Esophagus squamous epithelium (tissue), 5 donors: ENCODE measurements around the gene MCC. TPM values are rescaled to one million over a fixed set of nuclear protein-coding genes. Genes with fewer than 3 reads are reported as not detected.
"Not testable (repeated sequence)": the region's sequence is repeated elsewhere in the genome, so short reads cannot be mapped to it uniquely, and the experiment has no call there.

Experiments
- DNase-seq: peaks from one replicate; lab custom pipeline; 2025; lab: John Stamatoyannopoulos, UW
- H3K27ac ChIP-seq, 4 donors: fragments of 200-600 bp; sonication (generic); one replicate each; pipeline ENCODE4 v1.5.1; 2016 to 2019; ENCODE audit warnings: mild to moderate bottlenecking in 1 of 4
- H3K27me3 ChIP-seq, 4 donors: fragments of 200-600 bp; sonication (generic); 1 replicate in 3 of 4; 2 replicates in 1 of 4; pipeline versions ENCODE4 v1.5.1 to v1.6.0; 2017 to 2021; ENCODE audit warnings: antibody characterized with exemption in 1 of 4
- H3K36me3 ChIP-seq, 3 donors: fragments of 200-600 bp; sonication (generic); one replicate each; pipeline ENCODE4 v1.5.1; 2016 to 2019
- H3K4me1 ChIP-seq, 3 donors: fragments of 200-600 bp; sonication (generic); one replicate each; pipeline ENCODE4 v1.5.1; 2017 to 2019
- H3K4me3 ChIP-seq, 4 donors: fragments of 200-600 bp; sonication (generic); 1 replicate in 3 of 4; 2 replicates in 1 of 4; pipeline ENCODE4 v1.5.1; 2016 to 2019; ENCODE audit warnings: mild to moderate bottlenecking in 2 of 4, moderate library complexity in 1 of 4
- H3K9me3 ChIP-seq, 3 donors: fragments of 200-600 bp; sonication (generic); one replicate each; pipeline ENCODE4 v1.5.1; 2016 to 2019
- CTCF ChIP-seq, 6 experiments: fragments of 450-650 bp in 4 of 6; fragments of 200-600 bp in 2 of 6; sonication (generic) in 2 of 6; IDR thresholded peaks; one replicate each; pipeline ENCODE4 v1.5.1; 2016 to 2019; ENCODE audit warnings: antibody characterized with exemption in 6 of 6, mild to moderate bottlenecking in 4 of 6, moderate library complexity in 4 of 6
- POLR2A ChIP-seq, 4 donors: fragments of 450-650 bp; IDR thresholded peaks; one replicate each; pipeline ENCODE4 v1.6.1; 2017; ENCODE audit warnings: antibody characterized with exemption in 4 of 4, mild to moderate bottlenecking in 4 of 4, moderate library complexity in 3 of 4
- WGBS, 2 donors: methylation state at CpG; one replicate each; pipeline ENCODE4 v1.1.5; 2018; 5-methylcytosine and 5-hydroxymethylcytosine counted together
- intact Hi-C: fragments of 100-400 bp; cut with DNase I; formaldehyde crosslinking; loops from one replicate; pipeline ENCODE4 v1.15.0; 2022
- total RNA-seq, 4 donors: library from RNA; depleted of rRNA; stranded (reverse); fragments of >200 nt; gene quantifications; one replicate each; pipeline ENCODE4 v1.1.0, GENCODE V29; 2016
- donor health status: DM: yes; HTN: yes; CAD: no.

MCC gene
- total RNA-seq, 4 donors from 2014 or later: 41.6 to 45.4 (median 43.4) TPM

DNA sequence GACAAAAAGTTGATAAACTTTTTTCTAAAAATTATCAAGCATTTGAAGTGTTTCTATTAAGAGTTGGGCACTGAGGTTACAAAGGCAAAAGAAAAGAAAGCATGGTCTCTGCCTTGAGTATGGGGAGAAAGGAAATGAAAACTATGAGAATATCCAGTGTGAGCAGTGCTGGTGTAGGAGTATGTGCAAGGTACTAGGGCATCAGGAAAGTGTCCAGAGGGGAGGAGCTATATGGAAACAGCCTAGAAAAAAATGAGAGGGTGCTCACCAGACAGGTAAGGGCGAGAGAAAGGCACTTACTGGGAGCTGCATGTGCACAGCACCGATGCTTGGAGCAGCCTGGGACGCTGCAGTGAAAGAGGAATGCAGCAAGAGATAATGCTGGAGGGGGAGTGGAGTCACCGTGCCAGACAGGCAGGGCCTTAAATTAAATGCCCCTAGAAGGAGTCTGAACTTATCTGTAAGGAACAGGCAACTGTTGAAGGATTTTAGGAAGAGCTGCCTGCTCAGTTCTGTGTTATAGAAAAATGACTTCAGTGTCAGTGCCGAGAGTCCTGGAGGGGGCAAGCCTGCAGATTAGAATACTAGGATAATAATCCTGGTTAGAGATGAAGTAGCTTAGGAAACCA lies 14.0 kb downstream of the MCC start:
- Histone ChIP-seq H3K27ac (no peak overlapping the region), H3K4me1 (no peaks in the 10 kb centered on the region), H3K36me3 (no peaks in the 10 kb centered on the region), H3K4me3 (no peak overlapping the region), H3K9me3 (no peaks in the 10 kb centered on the region), H3K27me3 (no peaks in the 10 kb centered on the region)
- TF ChIP-seq POLR2A (IDR thresholded peaks at IDR 0.05) (no peak), CTCF (IDR thresholded peaks at IDR 0.05) (no peak)
- 31 to 36% methylated on average over 5 of the region's 5 CpGs for WGBS, 2 donors
- intact Hi-C loops: no loop called here
- no peak for DNase-seq

DNA sequence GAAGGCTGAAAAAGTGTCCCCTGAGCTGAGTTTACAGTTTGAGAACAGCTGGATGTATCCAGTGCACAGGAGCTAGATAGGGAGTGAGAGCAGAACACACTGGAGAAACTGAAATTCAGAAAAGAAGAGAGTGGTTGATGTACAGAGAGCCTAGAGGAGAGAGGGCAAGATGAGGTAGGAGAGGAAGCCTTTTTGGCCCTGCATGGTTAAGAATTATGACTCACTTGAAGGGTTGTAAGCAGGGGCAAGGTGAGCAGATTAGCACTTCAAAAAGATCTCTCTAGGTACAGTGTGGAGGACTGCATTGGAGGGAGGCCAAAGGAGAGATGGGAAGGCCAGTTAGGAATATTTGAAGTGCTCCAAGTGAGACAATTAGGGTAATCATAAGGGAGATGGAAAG lies 25.2 kb downstream of the MCC start:
- no peak overlapping the region for H3K27ac ChIP-seq
- intact Hi-C loops: no loop called here
- no peaks in the 10 kb centered on the region for H3K27me3 ChIP-seq
- no peaks in the 10 kb centered on the region for H3K9me3 ChIP-seq
- H3K4me3 ChIP-seq: no peak overlapping the region
- H3K4me1 ChIP-seq: no peaks in the 10 kb centered on the region
- no peaks in the 10 kb centered on the region for H3K36me3 ChIP-seq
- TF ChIP-seq POLR2A (IDR thresholded peaks at IDR 0.05) (no peak), CTCF (IDR thresholded peaks at IDR 0.05) (no peak)
- DNase-seq: no peak

GRCh38 chr5:113457106-113457505 lies 31.1 kb downstream of the MCC start:
- intact Hi-C loops, H3K36me3 ChIP-seq, H3K4me1 ChIP-seq, H3K27ac ChIP-seq, H3K27me3 ChIP-seq, H3K9me3 ChIP-seq, H3K4me3 ChIP-seq, DNase-seq: not testable (repeated sequence)
- no CpG with 5 or more reads among the region's 21 CpGs for WGBS, 2 donors

- no peak for TF ChIP-seq POLR2A (IDR thresholded peaks at IDR 0.05)
- no peak for TF ChIP-seq CTCF (IDR thresholded peaks at IDR 0.05)
- Histone ChIP-seq H3K27ac (no peak overlapping the region), H3K4me1 (no peaks in the 10 kb centered on the region), H3K9me3 (no peaks in the 10 kb centered on the region), H3K36me3 (no peaks in the 10 kb centered on the region), H3K4me3 (no peak overlapping the region), H3K27me3 (no peaks in the 10 kb centered on the region)
- WGBS, 2 donors: 91 to 93% methylated on average over 6 of the region's 6 CpGs
- intact Hi-C loops: no loop called here
- no peak for DNase-seq
Observed at GRCh38 chr5:113452941-113453340, 35.3 kb downstream of the MCC start.

DNA sequence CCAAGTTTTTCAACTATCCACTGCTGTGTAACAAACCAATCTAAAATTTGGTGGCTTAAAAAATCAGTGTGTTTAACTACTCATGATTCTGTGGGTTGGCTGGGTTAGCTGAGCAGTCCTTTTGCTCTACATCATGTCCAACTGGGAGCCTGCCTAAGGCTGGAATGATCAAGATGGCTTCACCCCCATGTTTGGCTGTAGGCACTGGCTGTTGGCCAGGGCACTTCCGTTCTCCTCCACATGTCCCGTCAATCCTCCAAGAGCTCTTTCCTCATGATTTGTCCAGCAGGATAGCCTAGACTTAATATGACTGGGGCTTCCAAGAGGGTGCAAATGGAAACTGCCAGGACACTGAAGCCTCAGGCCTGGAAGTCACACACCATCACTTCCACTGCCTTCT lies 36.5 kb downstream of the MCC start:
- intact Hi-C loops: no loop called here
- no peaks in the 10 kb centered on the region for H3K36me3 ChIP-seq
- H3K27ac ChIP-seq: no peak overlapping the region
- H3K4me1 ChIP-seq: no peaks in the 10 kb centered on the region
- H3K4me3 ChIP-seq: no peak overlapping the region
- no peaks in the 10 kb centered on the region for H3K9me3 ChIP-seq
- 61% methylated on average over 2 of the region's 2 CpGs; no CpG with 5 or more reads in 1 of the 2 donors for WGBS, 2 donors
- no peaks in the 10 kb centered on the region for H3K27me3 ChIP-seq
- no peak for DNase-seq
- TF ChIP-seq POLR2A (IDR thresholded peaks at IDR 0.05) (no peak), CTCF (IDR thresholded peaks at IDR 0.05) (no peak)

DNA sequence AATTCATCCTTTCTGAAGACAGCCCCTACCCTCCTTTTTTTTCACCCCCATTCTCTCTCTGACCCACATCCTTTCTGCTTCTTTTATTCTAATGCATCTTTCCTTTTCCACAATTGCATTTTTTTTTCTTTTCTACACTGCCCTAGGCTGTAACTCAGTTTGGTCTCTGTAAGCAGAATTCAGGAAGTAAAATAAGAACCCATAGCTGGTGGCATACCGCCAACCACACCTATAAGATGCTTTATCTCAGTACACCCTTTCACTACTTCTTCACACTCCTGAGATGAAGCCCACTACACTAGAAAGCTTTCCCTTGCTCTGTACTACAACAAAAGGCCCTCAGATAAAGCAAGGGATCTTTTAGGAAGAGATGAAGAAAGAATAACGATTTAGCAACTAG lies 37.3 kb downstream of the MCC start:
- Histone ChIP-seq H3K4me1 (no peaks in the 10 kb centered on the region), H3K27ac (no peak overlapping the region), H3K27me3 (no peaks in the 10 kb centered on the region), H3K9me3 (no peaks in the 10 kb centered on the region), H3K36me3 (no peaks in the 10 kb centered on the region), H3K4me3 (no peak overlapping the region)
- intact Hi-C loops: no loop called here
- 4 to 13% methylated on average over 2 of the region's 2 CpGs for WGBS, 2 donors
- DNase-seq: no peak
- TF ChIP-seq CTCF (IDR thresholded peaks at IDR 0.05) (no peak), POLR2A (IDR thresholded peaks at IDR 0.05) (no peak)
